ENCODE data around the gene LYSET. TPM values are rescaled to one million over a fixed set of nuclear protein-coding genes. Genes with fewer than 3 reads are reported as not detected.

The LYSET gene, protein sequence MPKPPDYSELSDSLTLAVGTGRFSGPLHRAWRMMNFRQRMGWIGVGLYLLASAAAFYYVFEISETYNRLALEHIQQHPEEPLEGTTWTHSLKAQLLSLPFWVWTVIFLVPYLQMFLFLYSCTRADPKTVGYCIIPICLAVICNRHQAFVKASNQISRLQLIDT
- 29.4 to 44.0 TPM (median 33.7 TPM) in 5 replicates for total RNA-seq (2022; extraction: Qiagen RNA extraction; ENCODE audit: low read depth)

DNA sequence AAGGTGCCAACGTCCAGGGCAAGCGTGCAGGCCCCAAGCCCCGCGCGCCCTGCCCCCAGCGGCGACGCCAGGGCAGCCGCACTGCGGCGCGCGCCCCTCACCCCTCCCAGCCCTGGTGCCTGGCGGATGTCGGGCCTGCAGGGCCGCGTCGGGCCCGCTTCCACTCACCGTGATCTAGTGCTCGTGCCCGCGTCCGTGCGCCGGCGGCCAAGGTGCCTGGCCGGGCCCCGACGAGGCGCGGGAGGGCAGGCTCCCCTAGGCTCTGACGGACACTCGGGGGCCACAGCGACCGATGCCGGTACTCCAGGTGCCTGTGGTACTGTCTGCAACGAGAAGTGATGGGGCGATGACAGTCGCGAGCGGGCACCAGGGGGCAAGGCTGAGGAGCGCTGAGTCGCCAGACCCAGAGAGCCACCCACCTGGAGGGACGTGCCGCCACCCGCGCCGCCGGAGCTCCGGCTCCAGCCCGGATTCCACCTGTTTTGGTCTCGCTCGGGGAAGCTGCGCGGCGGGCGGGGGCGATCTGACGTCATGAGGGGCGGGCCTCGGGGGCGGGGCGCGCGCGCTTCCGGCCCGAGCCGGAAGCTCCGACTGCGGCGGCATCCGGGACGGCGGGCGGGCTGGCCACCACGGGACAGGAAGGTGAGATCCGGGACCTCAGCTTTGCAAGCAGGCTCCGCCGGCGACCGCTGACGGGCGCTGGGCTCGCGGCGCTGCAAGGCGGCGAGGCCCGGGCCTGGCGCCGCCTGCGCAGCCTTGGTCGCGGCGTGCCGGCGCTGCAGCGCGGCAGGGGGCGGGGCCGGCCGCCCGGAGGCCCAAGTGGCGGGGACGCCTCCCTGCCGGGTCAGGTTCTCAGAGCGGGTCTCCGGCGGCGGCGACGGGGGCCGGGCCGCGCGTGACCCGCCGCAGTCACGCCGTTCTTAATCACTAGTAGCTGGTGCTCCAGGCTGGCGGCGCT, at the start of gene LYSET, which contains the start of gene MOAP1:
TSS of gene LYSET (plus strand) at position 927 of the 958 bp plus-strand sequence. CDS start 89 bp downstream, outside the sequence.
TSS of gene MOAP1 (minus strand) at position 507 of the 958 bp plus-strand sequence. CDS start 655 bp downstream, outside the sequence.

DNA sequence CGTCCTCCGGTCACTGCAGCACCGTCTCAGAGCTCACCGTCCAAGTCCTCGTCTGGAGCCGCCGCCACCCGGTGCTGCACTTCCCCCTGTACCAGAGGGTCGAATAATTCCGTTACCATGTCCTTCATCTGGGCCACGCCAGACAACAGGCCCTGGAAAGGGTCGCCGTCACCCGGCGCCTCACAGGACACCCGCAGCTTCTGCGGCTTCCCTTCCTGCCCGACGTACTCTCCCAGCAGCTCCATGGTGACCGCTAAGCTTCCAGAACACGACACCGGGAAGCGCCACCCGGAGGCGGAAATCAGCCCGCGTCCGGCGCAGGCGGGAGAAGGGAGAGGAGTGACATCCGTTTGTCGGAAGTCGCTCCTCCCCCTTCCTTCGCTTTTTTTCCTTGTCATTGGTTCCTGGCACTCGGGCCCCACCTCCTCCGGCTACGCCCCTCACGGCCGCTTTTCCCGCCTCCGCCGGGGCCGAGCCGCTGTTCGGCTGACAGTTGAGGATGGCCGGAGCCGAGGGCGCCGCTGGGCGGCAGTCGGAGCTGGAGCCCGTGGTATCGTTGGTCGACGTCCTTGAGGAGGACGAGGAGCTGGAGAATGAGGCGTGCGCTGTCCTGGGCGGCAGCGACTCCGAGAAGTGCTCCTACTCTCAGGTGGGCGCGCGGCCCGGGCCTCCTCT, 21.8 kb downstream of the LYSET start, which contains the start of the genes GON7 and UBR7:
TSS of gene GON7 (minus strand) at position 273 of the 675 bp plus-strand sequence. CDS start at position 245, 28 bp downstream.
TSS of gene UBR7 (plus strand) at position 464 of the 675 bp plus-strand sequence. CDS start at position 500, 36 bp downstream.

Other genes starting within 250 kb of the LYSET start
- gene ITPK1, start 69.4 kb upstream of the LYSET start, total RNA-seq (2022; extraction: Qiagen RNA extraction; ENCODE audit: low read depth) = 42.0 to 64.4 TPM (median 60.7 TPM) in 5 replicates
- 10.3 to 15.1 TPM (median 13.5 TPM) in 5 replicates for gene MOAP1, start 420 bp upstream of the LYSET start, total RNA-seq (2022; extraction: Qiagen RNA extraction; ENCODE audit: low read depth)
- 11.7 to 17.2 TPM (median 14.5 TPM) in 5 replicates for gene GON7, start 21.7 kb downstream of the LYSET start, total RNA-seq (2022; extraction: Qiagen RNA extraction; ENCODE audit: low read depth)
- gene UBR7, start 21.9 kb downstream of the LYSET start, total RNA-seq (2022; extraction: Qiagen RNA extraction; ENCODE audit: low read depth) = 21.5 to 29.6 TPM (median 27.6 TPM) in 5 replicates
- 8.2 to 12.9 TPM (median 12.0 TPM) in 5 replicates for gene BTBD7, start 147.7 kb downstream of the LYSET start, total RNA-seq (2022; extraction: Qiagen RNA extraction; ENCODE audit: low read depth)
- gene COX8C, start 161.9 kb downstream of the LYSET start, total RNA-seq (2022; extraction: Qiagen RNA extraction; ENCODE audit: low read depth) = not detected in 5 replicates
- gene UNC79, start 245.6 kb downstream of the LYSET start, total RNA-seq (2022; extraction: Qiagen RNA extraction; ENCODE audit: low read depth) = 0.01 to 0.04 TPM in 2 of 5 replicates, not detected in the others